Lower leg skin (tissue), 4 donors: ENCODE data around the gene LEMD3. TPM values are rescaled to one million over a fixed set of nuclear protein-coding genes. Genes with fewer than 3 reads are reported as not detected.

Source experiments
- DNase-seq, 2 donors: peaks; one replicate each; pipeline ENCODE4 v3.0.0-alpha.2; 2019; ENCODE audit warnings: low spot score in 2 of 2
- H3K4me3 ChIP-seq: fragments of 200-600 bp; sonication (generic); 2 replicates; pipeline ENCODE4 v1.5.1; 2017; ENCODE audit warnings: mild to moderate bottlenecking, low read depth; ENCODE audit not compliant: poor library complexity, severe bottlenecking
- CTCF ChIP-seq, 3 donors: fragments of 450-650 bp; IDR thresholded peaks; one replicate each; pipeline ENCODE4 v1.5.1; 2016; ENCODE audit warnings: antibody characterized with exemption in 3 of 3, mild to moderate bottlenecking in 3 of 3, moderate library complexity in 2 of 3
- POLR2A ChIP-seq, 2 donors: fragments of 450-650 bp; IDR thresholded peaks; one replicate each; pipeline ENCODE4 v1.6.1; 2016 to 2017; ENCODE audit warnings: antibody characterized with exemption in 2 of 2, mild to moderate bottlenecking in 1 of 2, moderate library complexity in 1 of 2
- WGBS, 2 donors: methylation state at CpG; one replicate each; pipeline ENCODE4 v1.1.5; 2018; 5-methylcytosine and 5-hydroxymethylcytosine counted together
- intact Hi-C: fragments of 100-400 bp; cut with DNase I; formaldehyde crosslinking; loops from one replicate; pipeline ENCODE4 v1.15.0; 2023; ENCODE audit warnings: low total_unique reads
- total RNA-seq, 4 donors: library from RNA; depleted of rRNA; stranded (reverse); fragments of >200 nt; gene quantifications; one replicate each; pipeline ENCODE4 v1.1.0, GENCODE V29; 2016

LEMD3 gene
- total RNA-seq, 4 donors from 2014 or later = 45.1 to 89.8 (median 53.7) TPM

GRCh38 chr12:65125247-65125646 is 44.1 kb upstream of the LEMD3 start:
- no peak overlapping the region for H3K4me3 ChIP-seq
- no peak for DNase-seq
- intact Hi-C loops = loop anchor here (10.0 kb wide), 1 partner anchor 230 kb away; no protein-coding TSS in a partner anchor
- TF ChIP-seq CTCF (IDR thresholded peaks at IDR 0.05) (no peak), POLR2A (IDR thresholded peaks at IDR 0.05) (no peak)
- WGBS, 2 donors = 28 to 35% methylated on average over 1 of the region's 1 CpG

- WGBS, 2 donors = 69 to 87% methylated on average over 2 of the region's 2 CpGs
- DNase-seq = no peak
- intact Hi-C loops = loop anchor here (10.0 kb wide), 1 partner anchor 231 kb away; no protein-coding TSS in a partner anchor
- no peak overlapping the region for H3K4me3 ChIP-seq
- TF ChIP-seq POLR2A (IDR thresholded peaks at IDR 0.05) = no peak
- no peak for TF ChIP-seq CTCF (IDR thresholded peaks at IDR 0.05)
Observed at GRCh38 chr12:65125975-65126374, 43.4 kb upstream of the LEMD3 start.

GRCh38 chr12:65126482-65126881 is 42.9 kb upstream of the LEMD3 start:
- no peak for DNase-seq
- 72% methylated on average over 5 of the region's 5 CpGs for WGBS, 2 donors
- H3K4me3 ChIP-seq = no peak overlapping the region
- no peak for TF ChIP-seq POLR2A (IDR thresholded peaks at IDR 0.05)
- no peak for TF ChIP-seq CTCF (IDR thresholded peaks at IDR 0.05)
- intact Hi-C loops = loop anchor here (10.0 kb wide), 1 partner anchor 232 kb away; no protein-coding TSS in a partner anchor

GRCh38 chr12:65133879-65134278 is 35.5 kb upstream of the LEMD3 start:
- no peak for DNase-seq
- no peak overlapping the region for H3K4me3 ChIP-seq
- TF ChIP-seq CTCF (IDR thresholded peaks at IDR 0.05) (no peak), POLR2A (IDR thresholded peaks at IDR 0.05) (no peak)
- intact Hi-C loops = no loop called here

GRCh38 chr12:65139389-65139788 is 30.0 kb upstream of the LEMD3 start:
- WGBS, 2 donors = 65 to 69% methylated on average over 1 of the region's 1 CpG
- intact Hi-C loops = loop anchor here (5.0 kb wide), 1 partner anchor 1627 kb away; no protein-coding TSS in a partner anchor
- DNase-seq = no peak
- TF ChIP-seq CTCF (IDR thresholded peaks at IDR 0.05) (no peak), POLR2A (IDR thresholded peaks at IDR 0.05) (no peak)
- no peak overlapping the region for H3K4me3 ChIP-seq

- intact Hi-C loops = no loop called here
- no peak for DNase-seq
- 72 to 77% methylated on average over 1 of the region's 1 CpG for WGBS, 2 donors
- TF ChIP-seq POLR2A (IDR thresholded peaks at IDR 0.05) = no peak
- no peak for TF ChIP-seq CTCF (IDR thresholded peaks at IDR 0.05)
- no peak overlapping the region for H3K4me3 ChIP-seq
Observed at GRCh38 chr12:65140738-65141137, 28.6 kb upstream of the LEMD3 start.
